ENCODE data around the gene GTF2A1L. TPM values are rescaled to one million over a fixed set of nuclear protein-coding genes. Genes with fewer than 3 reads are reported as not detected.

GTF2A1L gene
- total RNA-seq, 2 donors from 2014 or later = 1.5 TPM; not detected in 1

DNA sequence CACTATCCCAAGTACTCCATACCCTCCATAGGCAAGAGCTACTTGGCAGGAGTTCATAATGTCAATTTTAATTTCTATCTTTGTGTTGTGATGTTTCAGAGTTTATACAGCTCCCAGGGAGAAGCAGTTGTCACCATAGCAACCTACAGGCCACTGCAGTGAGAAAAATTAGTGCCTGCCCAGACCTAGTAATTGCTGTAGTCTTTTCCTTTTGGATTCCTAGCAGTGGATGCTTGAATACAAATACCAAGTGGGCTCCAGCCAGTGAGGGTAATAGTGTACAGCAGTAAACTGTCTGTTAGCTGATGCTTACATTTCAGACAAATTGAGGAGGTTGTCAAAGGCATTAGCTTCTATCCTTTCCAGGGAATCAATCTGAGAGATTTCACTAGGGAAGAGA lies 111.2 kb downstream of the GTF2A1L start:
- Histone ChIP-seq H3K36me3 (no peaks in the 10 kb centered on the region), H3K27me3 (no peaks in the 10 kb centered on the region), H3K9ac (ENCODE audit: low read depth in 2 of 2, low read length in 2 of 2) (no peak overlapping the region), H3K9me3 (no peaks in the 10 kb centered on the region), H3K4me1 (no peaks in the 10 kb centered on the region), H3K4me3 (no peak overlapping the region), H3K27ac (no peak overlapping the region)
- TF ChIP-seq CTCF (IDR thresholded peaks at IDR 0.05) = no peak
- DNase-seq = no peak
- intact Hi-C loops (cut with DNase I) = loop anchor here (5.0 kb wide), 1 partner anchor 127 kb away; no protein-coding TSS in a partner anchor

Other genes starting within 250 kb of the GTF2A1L start
- 10 to 100 TPM; 13.9 to 21.5 TPM for gene PPP1R21, start 177.1 kb upstream of the GTF2A1L start, total RNA-seq
- 10 to 100 TPM in 1 of 2 donors, 1 to 10 TPM in 1; 2.1 to 11.9 TPM for gene STON1, start 87.7 kb upstream of the GTF2A1L start, total RNA-seq
- gene LHCGR, start 137.9 kb downstream of the GTF2A1L start, total RNA-seq = not detected